Mucosa of rectum (tissue), 2 donors: ENCODE measurements around the gene PRKAR2B.
"Not testable (repeated sequence)": the region's sequence is repeated elsewhere in the genome, so short reads cannot be mapped to it uniquely, and the experiment has no call there.

Experiments
- H3K27ac ChIP-seq, 2 donors: one replicate each; pipeline ENCODE4 v1.7.0; 2013; ENCODE audit warnings: inconsistent platforms in 2 of 2, low read depth in 2 of 2, low read length in 2 of 2
- H3K27me3 ChIP-seq, 2 donors: one replicate each; pipeline ENCODE4 v1.7.0; 2013; ENCODE audit warnings: low read length in 2 of 2; ENCODE audit not compliant: control insufficient read depth in 2 of 2, insufficient read depth in 2 of 2
- H3K36me3 ChIP-seq, 2 donors: one replicate each; pipeline ENCODE4 v1.7.0; 2013; ENCODE audit warnings: low read length in 2 of 2; ENCODE audit not compliant: control insufficient read depth in 2 of 2, insufficient read depth in 2 of 2
- H3K4me1 ChIP-seq, 2 donors: one replicate each; pipeline ENCODE4 v1.7.0; 2013; ENCODE audit warnings: low read length in 2 of 2, mild to moderate bottlenecking in 1 of 2; ENCODE audit not compliant: control insufficient read depth in 2 of 2, insufficient read depth in 2 of 2
- H3K4me3 ChIP-seq, 2 donors: one replicate each; pipeline ENCODE4 v1.7.0; 2013; ENCODE audit warnings: low read length in 2 of 2
- H3K9ac ChIP-seq, 2 donors: one replicate each; pipeline ENCODE4 v1.7.0; 2013; ENCODE audit warnings: low read length in 2 of 2, low read depth in 1 of 2, mild to moderate bottlenecking in 1 of 2
- H3K9me3 ChIP-seq, 2 donors: one replicate each; pipeline ENCODE4 v1.7.0; 2013; ENCODE audit warnings: low read length in 2 of 2; ENCODE audit not compliant: control insufficient read depth in 2 of 2
- donor health status: healthy.
- donor health status: Normal muscosa, but diverticular disease.

PRKAR2B gene

GRCh38 chr7:107130487-107131220 is 86.1 kb downstream of the PRKAR2B start:
- H3K4me3 ChIP-seq = no peak overlapping the region
- no peak overlapping the region for H3K9ac ChIP-seq
- H3K27me3 ChIP-seq = no peaks in the 10 kb centered on the region
- no peaks in the 10 kb centered on the region for H3K9me3 ChIP-seq
- no peaks in the 10 kb centered on the region for H3K4me1 ChIP-seq
- no peaks in the 10 kb centered on the region for H3K36me3 ChIP-seq
- H3K27ac ChIP-seq = no peak overlapping the region

- Histone ChIP-seq H3K4me1 (no peaks in the 10 kb centered on the region), H3K27me3 (no peaks in the 10 kb centered on the region), H3K9me3 (no peaks in the 10 kb centered on the region)
Observed at GRCh38 chr7:107133396-107133795, 88.9 kb downstream of the PRKAR2B start.

GRCh38 chr7:107138696-107139420 is 94.4 kb downstream of the PRKAR2B start:
- Histone ChIP-seq H3K4me1 (no peaks in the 10 kb centered on the region), H3K27ac (no peak overlapping the region)

More at GRCh38 chr7:107133396-107133795, 88.9 kb downstream of the PRKAR2B start:
- Histone ChIP-seq H3K27ac (no peak overlapping the region), H3K36me3 (no peaks in the 10 kb centered on the region), H3K9ac (no peak overlapping the region), H3K4me3 (no peak overlapping the region)

GRCh38 chr7:107143875-107144274 is 99.4 kb downstream of the PRKAR2B start:
- not testable (repeated sequence) for H3K27me3 ChIP-seq, H3K36me3 ChIP-seq, H3K27ac ChIP-seq, H3K9ac ChIP-seq, H3K4me3 ChIP-seq, H3K9me3 ChIP-seq, H3K4me1 ChIP-seq

More at GRCh38 chr7:107138696-107139420, 94.4 kb downstream of the PRKAR2B start:
- Histone ChIP-seq H3K9ac (no peak overlapping the region), H3K9me3 (no peaks in the 10 kb centered on the region), H3K4me3 (no peak overlapping the region), H3K27me3 (no peaks in the 10 kb centered on the region), H3K36me3 (no peaks in the 10 kb centered on the region)

GRCh38 chr7:107145067-107145838 is 100.7 kb downstream of the PRKAR2B start:
- Histone ChIP-seq H3K36me3 (no peaks in the 10 kb centered on the region), H3K27ac (no peak overlapping the region), H3K27me3 (no peaks in the 10 kb centered on the region), H3K4me3 (no peak overlapping the region), H3K9me3 (no peaks in the 10 kb centered on the region), H3K9ac (no peak overlapping the region), H3K4me1 (no peaks in the 10 kb centered on the region)

- H3K27me3 ChIP-seq = no peaks in the 10 kb centered on the region
- no peaks in the 10 kb centered on the region for H3K9me3 ChIP-seq
- H3K27ac ChIP-seq = no peak overlapping the region
- no peak overlapping the region for H3K9ac ChIP-seq
- H3K4me3 ChIP-seq = no peak overlapping the region
- H3K4me1 ChIP-seq = peaks cover 0 to 2% of the 10 kb centered on the region in 2 donors
- no peaks in the 10 kb centered on the region for H3K36me3 ChIP-seq
Observed at GRCh38 chr7:107147464-107148393, 103.2 kb downstream of the PRKAR2B start.

- Histone ChIP-seq H3K27me3 (no peaks in the 10 kb centered on the region), H3K4me1 (peaks cover 0 to 2% of the 10 kb centered on the region in 2 donors), H3K4me3 (no peak overlapping the region), H3K27ac (no peak overlapping the region), H3K9me3 (no peaks in the 10 kb centered on the region), H3K9ac (no peak overlapping the region), H3K36me3 (no peaks in the 10 kb centered on the region)
Observed at GRCh38 chr7:107148721-107149120, 104.2 kb downstream of the PRKAR2B start.

- H3K27ac ChIP-seq = no peak overlapping the region
- peaks cover 0 to 2% of the 10 kb centered on the region in 2 donors for H3K4me1 ChIP-seq
- no peak overlapping the region for H3K9ac ChIP-seq
- H3K4me3 ChIP-seq = no peak overlapping the region
- no peaks in the 10 kb centered on the region for H3K9me3 ChIP-seq
- no peaks in the 10 kb centered on the region for H3K36me3 ChIP-seq
- no peaks in the 10 kb centered on the region for H3K27me3 ChIP-seq
Observed at GRCh38 chr7:107149863-107150262, 105.4 kb downstream of the PRKAR2B start.

- Histone ChIP-seq H3K27me3 (no peaks in the 10 kb centered on the region), H3K27ac (no peak overlapping the region), H3K36me3 (no peaks in the 10 kb centered on the region), H3K9ac (no peak overlapping the region), H3K9me3 (no peaks in the 10 kb centered on the region), H3K4me1 (peaks cover 0 to 2% of the 10 kb centered on the region in 2 donors), H3K4me3 (no peak overlapping the region)
Observed at GRCh38 chr7:107150375-107151073, 106.0 kb downstream of the PRKAR2B start.
